ENCODE data around the gene TSPEAR.
"Not testable (repeated sequence)": the region's sequence is repeated elsewhere in the genome, so short reads cannot be mapped to it uniquely, and the experiment has no call there.

TSPEAR gene

DNA sequence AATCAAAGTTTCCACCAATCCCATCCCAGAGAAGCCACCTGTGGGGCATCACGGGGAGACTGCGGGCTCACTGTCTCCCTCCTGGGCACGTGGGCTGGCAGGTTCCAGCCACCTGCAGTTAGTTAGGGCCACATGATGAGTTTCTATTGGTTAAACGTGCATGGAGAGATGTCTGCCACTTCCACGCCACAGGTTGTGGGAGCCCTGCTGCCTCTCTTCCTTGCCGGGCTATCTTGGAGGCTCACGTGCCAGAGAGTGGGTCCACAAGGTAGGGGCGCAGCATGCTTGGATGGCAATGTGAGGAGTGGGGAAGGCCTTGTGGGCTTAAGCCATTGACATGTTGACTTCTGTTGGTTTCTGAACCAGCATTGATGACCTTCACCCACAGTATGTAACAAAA lies 107.5 kb downstream of the TSPEAR start:
- no peak for DNase-seq (ENCODE audit: low read depth in 2 of 2)

DNA sequence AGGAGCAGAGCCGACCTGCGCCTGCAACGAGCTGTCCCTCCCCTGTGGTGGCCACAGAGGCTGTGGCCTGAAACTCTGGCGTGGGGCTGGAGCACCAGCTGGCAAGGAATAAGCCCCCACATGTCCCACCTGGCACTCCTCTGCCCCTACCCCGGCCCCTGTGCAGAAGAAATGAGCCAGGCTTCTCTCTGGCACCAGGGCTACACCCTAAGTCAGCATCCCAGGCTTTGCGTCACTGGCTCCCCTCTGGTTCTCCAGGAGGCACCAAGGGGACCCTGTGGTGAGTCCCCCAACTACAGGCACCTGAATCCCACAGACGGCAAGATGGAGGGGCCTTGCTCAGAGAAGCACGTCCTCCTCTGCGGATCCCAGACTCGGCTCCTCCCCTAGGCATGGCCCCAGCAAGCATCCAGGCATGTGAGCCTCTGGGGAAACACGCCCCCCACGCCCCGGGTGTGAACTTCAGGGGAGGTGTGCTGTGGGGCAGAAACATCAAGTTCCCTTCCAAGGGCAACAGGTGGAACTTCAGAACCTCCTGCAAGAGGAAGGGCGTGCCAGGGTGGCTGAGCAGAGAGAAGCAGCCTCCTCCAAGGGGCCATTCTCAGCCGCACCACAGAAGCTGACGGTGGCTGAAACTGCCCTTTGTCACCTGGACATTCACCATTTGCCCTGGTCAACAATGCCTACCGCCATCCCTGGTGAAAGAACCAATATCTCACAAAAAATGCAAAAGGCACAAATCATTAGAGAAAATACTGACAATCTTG lies 108.1 kb downstream of the TSPEAR start:
- no peak for DNase-seq (ENCODE audit: low read depth in 2 of 2)

DNA sequence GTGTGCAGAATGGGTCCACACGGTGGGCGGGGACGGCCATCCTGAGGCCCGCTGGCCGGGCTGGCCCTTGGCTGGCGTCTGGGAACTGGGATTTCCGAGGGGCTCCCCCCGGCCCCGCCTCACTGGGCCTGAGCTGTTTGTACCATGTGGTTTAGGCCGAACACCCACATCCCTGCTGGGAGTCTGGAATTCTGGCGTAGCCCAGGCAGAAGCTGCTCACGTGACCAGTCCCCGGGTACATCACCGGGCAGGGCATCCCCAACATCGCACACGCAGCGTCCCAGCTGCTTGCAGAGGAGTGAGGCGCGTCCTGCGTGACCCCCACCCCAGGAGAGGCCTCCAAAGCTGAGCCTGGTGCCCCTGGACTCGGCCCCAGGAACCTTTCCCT lies 108.9 kb downstream of the TSPEAR start:
- no peak for DNase-seq (ENCODE audit: low read depth in 2 of 2)

DNA sequence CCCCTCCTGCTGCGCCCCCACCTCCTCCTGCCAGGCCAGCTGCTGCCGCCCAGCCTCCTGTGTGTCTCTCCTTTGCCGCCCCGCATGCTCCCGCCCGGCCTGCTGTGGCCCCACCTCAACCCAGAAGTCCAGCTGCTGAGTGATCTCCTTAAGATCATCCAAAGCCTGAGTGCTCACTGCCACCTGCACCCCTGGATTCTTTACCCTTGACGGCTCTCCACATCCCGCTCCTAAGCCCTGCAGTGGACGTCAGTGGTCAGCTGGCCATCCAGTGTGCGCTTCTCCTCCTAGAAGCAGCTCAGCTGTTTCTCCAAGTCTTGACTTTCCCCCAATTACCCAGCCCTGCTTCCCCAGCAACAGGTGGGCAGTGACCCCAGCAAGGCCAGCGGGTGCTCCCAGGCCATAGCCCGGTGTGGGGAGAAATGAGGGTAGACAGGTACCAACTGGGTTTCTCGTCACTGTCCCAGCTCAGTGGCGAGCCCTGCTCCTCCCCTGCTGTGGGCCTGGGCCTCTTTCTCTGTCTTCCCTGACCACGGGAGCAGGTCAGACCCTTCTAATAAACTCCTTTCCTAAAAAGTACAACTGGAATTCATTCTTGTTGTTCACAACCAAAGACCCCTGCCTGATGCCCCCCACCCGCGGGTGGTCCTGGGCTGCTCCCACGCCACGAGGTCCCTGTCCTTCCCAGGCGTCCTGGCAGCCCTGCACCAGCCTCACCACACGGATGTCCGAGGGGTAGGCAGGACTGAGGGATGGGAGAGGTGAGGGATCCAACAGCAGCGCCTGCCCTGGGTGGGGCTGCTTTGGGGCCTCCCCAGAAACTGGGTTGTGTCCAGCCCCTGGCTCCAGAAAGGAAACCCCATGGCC lies 109.5 kb downstream of the TSPEAR start:
- DNase-seq (ENCODE audit: low read depth in 2 of 2) = no peak

DNA sequence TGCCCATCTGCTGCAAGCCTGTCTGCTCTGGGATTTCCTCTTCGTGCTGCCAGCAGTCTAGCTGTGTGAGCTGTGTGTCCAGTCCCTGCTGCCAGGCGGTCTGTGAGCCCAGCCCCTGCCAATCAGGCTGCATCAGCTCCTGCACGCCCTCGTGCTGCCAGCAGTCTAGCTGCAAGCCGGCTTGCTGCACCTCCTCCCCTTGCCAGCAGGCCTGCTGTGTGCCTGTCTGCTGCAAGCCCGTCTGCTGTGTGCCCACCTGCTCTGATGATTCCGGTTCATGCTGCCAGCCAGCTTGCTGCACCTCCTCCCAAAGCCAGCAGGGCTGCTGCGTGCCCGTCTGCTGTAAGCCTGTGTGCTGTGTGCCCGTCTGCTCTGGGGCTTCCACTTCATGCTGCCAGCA lies 110.3 kb downstream of the TSPEAR start:
- DNase-seq (ENCODE audit: low read depth in 2 of 2) = not testable (repeated sequence)

DNA sequence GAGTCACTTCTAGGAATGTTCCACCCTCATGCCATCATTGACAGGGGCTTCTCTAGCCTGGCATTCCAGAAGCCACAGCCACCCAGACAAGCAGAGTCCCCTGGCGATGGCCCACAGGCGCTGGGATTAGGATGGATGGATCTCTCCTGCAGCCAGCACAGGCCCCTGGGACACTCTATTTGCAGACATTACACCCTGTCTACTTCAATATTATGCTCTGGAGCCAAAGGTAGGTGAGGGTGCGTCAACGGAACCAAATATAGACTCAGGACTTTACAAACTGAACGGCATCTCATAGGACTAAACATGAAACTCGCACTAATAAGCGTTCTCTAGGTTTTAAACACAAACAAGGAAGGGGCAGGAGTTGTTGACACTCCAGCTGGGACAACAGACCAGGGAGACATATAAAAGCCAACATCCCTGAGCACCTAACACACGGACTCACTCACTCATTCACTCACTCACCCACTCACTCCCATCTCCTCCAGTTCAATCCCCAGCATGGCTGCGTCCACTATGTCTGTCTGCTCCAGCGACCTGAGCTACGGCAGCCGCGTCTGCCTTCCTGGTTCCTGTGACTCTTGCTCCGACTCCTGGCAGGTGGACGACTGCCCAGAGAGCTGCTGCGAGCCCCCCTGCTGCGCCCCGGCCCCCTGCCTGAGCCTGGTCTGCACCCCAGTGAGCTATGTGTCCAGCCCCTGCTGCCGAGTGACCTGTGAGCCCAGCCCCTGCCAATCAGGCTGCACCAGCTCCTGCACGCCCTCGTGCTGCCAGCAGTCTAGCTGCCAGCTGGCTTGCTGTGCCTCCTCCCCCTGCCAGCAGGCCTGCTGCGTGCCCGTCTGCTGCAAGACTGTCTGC lies 111.0 kb downstream of the TSPEAR start, which contains the start of gene KRTAP10-7:
TSS of gene KRTAP10-7 (plus strand) at position 480 of the 861 bp plus-strand sequence. CDS start at position 505, 25 bp downstream.
- not testable (repeated sequence) for DNase-seq (ENCODE audit: low read depth in 2 of 2)

DNA sequence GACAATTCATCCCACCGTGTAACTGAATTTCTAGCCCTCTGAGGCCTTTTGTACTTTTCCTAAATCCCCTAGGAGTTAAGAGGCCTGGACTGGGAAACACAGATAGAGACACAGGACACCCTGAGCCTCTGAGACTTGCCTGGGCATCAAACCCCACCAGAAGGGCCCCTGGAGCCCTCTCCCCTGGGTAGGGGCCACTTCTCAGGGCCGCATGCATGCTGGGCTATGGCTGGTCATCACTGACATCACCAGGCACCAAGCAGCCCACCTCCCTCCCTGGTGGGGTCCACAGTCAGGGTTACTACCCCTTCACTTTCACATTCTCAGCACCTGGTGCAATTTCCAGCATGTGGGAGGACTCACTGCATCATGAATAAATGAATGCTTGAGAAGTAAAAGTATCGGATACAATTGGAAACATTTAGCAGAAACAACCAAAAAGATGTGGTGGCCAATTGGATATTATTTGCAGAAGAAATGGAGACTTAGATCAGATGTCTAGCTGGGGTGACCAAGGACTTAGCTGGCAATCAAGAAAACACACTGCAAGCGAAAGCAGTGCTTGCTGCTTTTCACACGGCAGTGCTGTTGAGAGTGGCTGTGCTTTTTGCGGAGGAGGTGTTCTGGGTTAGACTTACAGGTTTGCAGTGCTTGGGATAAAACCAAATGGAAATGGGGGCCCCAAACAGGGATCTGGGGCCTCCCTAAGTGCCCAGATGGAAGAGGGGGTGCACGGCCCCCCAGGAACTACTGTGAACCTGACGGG lies 111.9 kb downstream of the TSPEAR start:
- no peak for DNase-seq (ENCODE audit: low read depth in 2 of 2)

DNA sequence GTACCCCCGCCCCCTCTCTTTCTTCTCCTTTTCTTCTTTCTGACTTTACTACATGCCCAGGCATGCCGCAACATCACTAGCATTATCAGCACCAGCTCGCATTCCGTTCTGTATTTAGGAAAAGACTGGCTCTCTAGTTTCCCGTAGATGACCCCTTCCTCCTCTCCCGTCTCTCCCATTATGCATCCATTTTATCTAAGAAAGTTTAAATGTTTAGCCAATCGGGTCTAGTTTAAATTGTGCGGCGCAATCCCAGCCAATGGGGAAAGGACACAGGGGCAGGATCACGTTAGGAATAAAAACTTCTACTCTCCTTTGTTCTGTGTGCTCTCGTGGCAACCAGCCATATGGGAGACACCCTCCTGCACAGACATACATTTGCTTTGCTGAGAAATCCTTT lies 113.3 kb downstream of the TSPEAR start:
- no peak for DNase-seq (ENCODE audit: low read depth in 2 of 2)

DNA sequence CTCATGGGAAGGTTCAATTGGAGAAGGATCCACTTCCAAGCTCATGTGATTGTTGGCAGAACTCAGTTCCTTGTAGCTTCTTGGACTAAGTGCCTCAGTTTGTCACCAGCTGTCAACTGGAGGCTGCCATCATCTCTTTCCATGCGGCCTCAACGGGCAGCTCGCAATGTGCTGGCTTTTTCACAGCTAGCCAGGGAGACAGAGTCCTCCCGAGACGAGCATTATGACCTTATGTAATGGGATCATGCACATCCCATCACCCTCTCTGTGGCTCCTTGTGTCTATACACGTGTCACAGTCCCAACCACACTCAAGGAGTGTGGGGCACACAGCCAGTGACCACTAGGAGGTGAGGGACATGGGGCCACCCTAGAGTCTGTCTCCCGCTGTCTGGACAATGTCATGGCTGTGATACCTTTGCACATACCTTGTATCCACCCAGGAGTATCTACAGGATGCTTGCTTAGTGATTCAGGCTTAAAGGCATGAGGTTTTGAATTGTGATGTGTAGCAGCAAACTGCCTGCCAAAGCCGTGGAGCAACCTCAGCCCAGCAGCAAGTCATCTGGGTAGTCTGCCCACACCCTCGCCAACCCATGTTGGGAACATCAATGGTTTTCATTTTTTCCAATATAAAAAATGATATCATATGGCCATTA lies 115.2 kb downstream of the TSPEAR start:
- DNase-seq (ENCODE audit: low read depth in 2 of 2) = no peak

DNA sequence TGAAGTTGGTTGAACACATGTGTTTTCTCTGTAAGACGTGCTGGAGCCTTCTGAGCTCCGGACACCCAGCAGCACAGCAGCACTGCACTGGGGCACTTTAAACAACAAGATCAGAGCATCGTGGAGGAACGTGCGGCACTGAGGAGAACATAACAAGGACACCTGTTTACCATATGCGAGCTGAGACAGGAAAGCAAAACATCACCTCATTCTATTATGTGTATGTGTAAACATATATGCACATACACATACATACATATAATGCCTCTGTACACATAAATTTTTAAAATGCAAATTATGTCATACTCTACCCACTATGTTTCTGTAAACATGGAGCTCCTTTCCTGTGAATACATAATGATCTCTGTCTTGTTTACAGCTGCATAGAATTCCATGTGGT lies 115.8 kb downstream of the TSPEAR start:
- DNase-seq (ENCODE audit: low read depth in 2 of 2) = no peak

DNA sequence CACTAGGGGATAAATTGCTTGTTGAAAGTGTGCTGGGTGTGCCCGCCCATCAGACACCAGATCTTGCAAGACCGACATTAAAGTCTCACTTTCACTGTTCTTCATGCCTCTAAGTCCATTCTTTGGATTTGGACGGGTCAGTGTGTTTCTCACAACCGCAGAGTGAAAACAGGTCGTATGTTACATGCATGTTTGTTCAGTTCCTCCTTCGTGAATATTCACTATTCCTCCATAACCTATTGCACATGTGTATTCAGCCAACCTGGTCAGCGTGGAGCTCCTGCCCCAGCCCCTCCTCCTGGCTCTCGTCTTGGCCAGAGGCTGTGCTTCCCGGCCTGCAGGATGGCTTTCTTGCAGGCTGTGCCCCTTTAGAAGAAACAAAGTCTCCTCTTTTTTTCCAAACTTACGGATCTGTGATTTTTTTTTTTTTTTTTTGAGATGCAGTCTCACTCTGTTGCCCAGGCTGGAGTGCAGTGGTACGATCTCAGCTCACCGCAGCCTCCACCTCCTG lies 116.9 kb downstream of the TSPEAR start:
- no peak for DNase-seq (ENCODE audit: low read depth in 2 of 2)

DNA sequence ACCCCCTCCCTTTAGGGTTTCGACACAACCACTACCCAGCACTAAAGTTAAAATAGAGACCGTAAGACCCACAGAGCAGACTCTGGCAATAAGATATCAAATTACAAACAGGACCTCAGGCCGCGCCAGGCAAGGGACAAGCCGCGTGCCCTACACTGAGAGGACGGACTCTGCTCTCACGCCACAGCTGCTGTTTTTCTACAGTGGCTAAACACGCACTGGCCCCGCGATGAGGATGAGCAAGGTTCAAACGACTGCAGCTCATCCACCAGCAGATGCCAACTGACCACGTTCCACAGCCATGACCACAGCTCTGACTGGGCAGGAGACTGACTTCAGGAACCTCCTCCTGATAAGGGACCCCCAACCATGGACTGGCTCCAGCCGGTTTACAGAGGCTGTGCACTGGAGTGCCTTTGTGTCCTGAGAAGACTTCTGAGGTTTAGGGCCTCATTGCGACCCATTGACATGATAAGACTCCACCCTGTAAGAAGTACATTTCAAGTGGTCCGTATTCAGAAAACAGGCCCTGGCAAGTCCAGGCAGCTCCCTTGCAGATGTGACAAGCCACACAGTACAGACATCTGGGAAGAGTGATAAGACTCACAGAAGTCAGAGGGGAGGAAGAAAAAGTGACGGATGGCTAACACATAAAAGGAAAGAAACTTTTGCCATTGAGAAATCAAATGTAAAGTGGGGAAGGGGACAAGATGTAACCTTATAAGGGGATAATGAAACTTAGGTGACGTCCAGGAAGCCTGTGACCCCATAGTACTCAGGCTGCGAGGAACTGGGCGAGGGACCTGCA lies 117.6 kb downstream of the TSPEAR start:
- no peak for DNase-seq (ENCODE audit: low read depth in 2 of 2)

DNA sequence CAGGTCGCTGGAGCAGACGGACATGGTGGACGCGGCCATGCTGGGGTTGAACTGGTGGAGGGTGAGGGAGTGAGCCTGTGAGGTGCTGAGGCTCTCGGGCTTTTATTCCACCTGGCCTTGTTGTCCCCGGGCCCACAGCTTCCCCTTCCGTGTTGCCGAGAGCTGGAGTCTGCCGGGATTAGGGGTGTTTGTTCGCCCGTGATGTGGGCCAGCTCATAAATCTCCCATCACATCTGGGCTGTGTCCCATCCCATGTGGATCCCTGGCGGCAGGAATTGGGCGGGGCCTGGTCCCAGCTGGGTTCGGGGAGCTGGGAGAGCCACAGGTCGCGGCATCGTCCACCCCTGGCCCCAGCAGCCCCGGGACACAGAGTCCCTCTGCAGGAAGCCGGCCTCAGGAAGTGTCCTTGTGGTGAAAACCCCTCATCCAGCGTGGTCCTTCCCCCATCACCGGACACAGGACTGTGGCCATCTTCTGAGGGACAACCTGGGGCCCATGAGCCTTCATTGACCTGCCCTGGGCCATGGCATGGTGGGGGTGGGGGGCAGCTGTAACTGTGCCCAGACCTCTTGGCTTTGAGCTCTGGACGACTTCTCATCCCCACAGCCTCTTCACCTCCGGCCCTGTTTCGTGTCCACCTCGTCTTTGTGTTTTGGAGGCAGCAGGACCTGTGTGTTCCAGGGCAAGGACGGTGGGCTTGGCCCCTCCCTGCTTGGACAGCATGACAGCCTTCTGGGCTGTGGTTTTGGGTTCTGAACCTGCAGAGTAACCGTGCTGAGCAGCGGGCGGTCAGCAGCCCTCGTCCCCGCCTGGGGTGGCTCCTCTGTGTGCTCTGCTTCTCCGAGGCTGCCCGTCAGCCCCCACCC lies 118.7 kb downstream of the TSPEAR start, which contains the start of gene KRTAP10-6:
TSS of gene KRTAP10-6 (minus strand) at position 60 of the 866 bp plus-strand sequence. CDS start at position 39, 21 bp downstream.
- DNase-seq (ENCODE audit: low read depth in 2 of 2) = no peak

DNA sequence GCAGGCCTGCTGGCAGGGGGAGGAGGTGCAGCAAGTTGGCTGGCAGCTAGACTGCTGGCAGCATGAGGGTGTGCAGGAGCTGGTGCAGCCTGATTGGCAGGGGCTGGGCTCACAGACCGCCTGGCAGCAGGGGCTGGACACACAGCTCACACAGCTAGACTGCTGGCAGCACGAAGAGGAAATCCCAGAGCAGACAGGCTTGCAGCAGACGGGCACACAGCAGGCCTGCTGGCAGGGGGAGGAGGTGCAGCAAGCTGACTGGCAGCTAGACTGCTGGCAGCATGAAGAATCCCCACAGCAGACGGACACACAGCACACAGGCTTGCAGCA lies 119.6 kb downstream of the TSPEAR start:
- DNase-seq (ENCODE audit: low read depth in 2 of 2) = not testable (repeated sequence)

DNA sequence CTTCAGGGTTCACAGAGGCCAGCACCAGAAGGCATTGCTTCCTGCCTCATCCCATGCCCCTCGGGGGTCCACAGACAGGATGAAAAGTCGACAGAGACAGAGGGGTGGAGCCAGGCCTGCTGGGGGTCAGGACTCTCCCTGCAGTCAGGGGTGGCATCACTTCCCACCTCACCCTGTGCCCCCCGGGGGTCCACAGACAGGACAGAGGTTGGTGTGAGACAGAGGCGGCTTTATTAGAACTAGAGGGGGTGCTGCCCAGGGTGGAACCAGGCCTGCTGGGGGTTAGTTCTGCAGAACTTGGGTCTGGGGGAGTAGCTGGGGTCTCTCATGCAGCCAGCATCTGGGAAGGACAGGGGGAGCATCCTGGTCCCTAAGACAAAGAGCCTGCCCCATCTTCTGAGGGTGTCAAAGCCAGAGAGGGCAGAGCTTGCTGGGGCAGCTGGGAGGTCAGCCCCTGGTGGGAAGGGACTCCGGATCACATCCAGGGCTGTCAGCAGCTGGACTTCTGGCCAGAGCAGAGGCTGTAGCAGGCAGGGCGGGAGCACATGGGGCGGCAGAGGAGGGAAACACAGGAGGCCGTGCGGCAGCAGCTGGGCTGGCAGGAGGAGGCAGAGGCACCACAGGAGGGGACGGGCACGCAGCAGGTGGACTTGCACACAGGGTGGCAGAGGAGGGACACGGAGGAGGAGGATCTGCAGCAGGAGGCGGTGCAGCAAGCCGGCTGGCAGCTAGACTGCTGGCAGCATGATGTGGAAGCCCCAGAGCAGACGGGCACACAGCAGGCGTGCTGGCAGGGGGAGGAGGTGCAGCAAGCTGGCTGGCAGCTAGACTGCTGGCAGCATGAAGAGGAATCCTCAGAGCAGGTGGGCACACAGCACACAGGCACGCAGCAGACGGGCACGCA lies 120.2 kb downstream of the TSPEAR start:
- DNase-seq (ENCODE audit: low read depth in 2 of 2) = not testable (repeated sequence)

DNA sequence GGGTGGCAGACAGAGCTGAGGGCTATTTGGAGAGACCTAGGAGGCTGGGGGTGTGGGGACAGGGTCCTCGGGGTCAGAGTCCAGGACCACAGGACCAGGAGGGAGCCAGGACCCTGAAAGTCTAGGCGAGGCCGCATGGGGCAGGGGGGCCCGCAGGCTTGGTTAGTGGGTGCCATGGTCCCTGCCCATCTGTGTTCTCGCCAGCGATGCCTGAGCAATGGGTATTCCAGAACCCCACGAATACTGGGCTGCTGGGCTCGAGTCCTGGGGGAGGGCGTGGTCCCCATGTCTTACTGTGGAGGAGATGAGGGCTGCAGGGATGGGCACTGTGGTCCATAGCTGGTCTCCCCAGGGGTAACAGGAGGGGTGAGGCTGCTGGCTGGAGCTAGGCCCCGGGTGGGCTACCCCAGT lies 121.1 kb downstream of the TSPEAR start:
- DNase-seq (ENCODE audit: low read depth in 2 of 2) = no peak

DNA sequence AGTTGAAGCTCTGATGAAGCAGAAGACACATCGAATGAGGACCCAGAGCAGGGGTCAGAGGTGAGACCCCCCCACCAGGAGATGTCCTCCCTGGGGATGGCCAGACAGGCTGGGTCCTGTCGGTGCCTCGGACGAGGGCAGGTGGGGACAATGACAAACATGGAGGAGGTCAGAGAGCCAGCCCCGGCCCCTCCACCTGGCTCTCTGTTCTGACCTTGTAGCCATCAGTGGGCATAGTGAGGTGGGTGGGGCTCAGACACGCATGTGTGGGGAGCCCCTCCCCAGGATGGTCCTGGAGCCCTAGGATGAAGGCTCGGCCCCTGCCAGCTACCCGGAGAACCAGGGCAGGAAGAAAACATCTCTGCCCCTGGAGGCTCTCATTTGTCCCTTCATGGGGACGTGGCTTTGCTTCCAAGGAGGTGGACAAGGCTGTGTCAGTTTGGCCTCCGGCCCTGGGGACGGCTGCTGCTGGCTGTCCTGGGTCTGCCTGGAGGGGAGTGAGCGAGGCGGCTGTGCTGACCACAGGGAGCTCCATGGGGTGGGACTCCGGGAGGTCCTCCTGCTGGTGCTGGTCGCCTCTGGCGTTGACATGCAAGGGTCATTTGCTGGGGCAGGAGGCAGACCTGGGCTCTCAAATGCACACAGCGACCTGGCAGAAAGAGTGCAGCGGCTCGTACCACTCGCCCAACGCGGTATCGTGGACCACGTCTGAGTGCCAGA lies 121.6 kb downstream of the TSPEAR start:
- no peak for DNase-seq (ENCODE audit: low read depth in 2 of 2)

All from stimulated activated CD4-positive, alpha-beta T cell treated with anti-CD3 and anti-CD28 coated beads, Interleukin-4, amount 100 ng/mL, for 48 hours (primary cell).